Activated T-helper 17 cell treated with anti-CD3 and anti-CD28 coated beads, Interleukin-2, amount 50 U/mL, for 72 hours (primary cell): ENCODE results near the gene NEK4. TPM values are rescaled to one million over a fixed set of nuclear protein-coding genes. Genes with fewer than 3 reads are reported as not detected.

Experiments
- ATAC-seq: fragments of 150-1000 bp; cut with Tn5 transposase; replicated peaks from 2 replicates; pipeline ENCODE4 v1.10.0; 2021; ENCODE audit warnings: mild to moderate bottlenecking, moderate library complexity
- H3K27ac Mint-ChIP-seq: one replicate; pipeline ENCODE4 v1.8.0; 2022; ENCODE audit warnings: mixed read lengths
- H3K27me3 Mint-ChIP-seq: one replicate; pipeline ENCODE4 v1.8.0; 2022; ENCODE audit warnings: mixed read lengths
- H3K36me3 Mint-ChIP-seq: one replicate; pipeline ENCODE4 v1.8.0; 2022; ENCODE audit warnings: low read depth, mild to moderate bottlenecking, mixed read lengths
- H3K4me1 Mint-ChIP-seq: one replicate; pipeline ENCODE4 v1.8.0; 2022; ENCODE audit warnings: mixed read lengths
- H3K4me3 Mint-ChIP-seq: one replicate; pipeline ENCODE4 v1.8.0; 2022; ENCODE audit warnings: mild to moderate bottlenecking, mixed read lengths
- H3K9me3 Mint-ChIP-seq: one replicate; pipeline ENCODE4 v1.8.0; 2022; ENCODE audit warnings: mixed read lengths
- total RNA-seq, 2 donors: library from RNA; stranded (reverse); gene quantifications; one replicate each; pipeline ENCODE4 v1.2.3, GENCODE V29; 2022

The NEK4 gene
- 10 to 100 TPM in 1 of 2 donors, 1 to 10 TPM in 1; 3.1 to 17.7 TPM for total RNA-seq

DNA sequence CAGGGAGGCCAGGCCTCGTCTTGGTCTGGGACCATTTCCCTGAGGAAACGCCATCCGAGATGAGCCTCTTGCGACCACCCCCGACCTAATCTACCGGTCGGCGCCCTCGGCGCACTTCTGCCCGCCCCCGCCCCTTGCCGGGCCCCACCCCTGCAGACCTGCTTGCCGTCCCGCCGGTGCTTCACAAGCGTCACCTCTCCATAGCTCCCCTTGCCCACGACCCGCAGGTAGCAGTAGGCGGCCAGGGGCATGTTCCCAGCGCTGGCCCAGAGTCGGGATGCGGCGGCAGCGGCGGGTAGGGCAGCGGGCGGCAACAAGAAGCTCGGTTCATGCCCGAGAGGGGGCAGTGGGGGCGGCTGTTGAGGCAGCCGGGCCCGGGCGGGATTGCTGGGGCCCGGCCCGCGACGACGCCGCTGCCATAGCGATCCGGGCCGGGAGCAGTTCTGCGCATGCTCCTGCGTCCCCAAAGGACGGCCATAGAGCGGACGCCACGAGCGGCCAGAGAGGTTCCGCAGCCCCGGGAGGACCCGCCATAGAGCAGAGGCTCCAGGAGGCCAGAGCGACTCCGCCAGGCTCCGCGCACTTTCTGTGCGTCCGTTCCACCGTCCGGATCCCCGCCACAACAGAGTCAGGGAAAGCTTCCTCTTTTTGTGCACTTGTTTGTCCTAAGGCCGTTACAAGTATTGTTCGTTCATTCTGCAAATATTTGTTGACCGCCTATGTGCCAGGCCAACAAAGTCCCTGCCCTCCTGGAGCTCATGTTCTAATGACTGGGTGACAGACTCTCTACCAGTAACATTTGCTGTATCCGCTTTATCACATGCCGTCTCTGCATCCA lies at the start of gene NEK4:
TSS of gene NEK4 (minus strand) at position 445 of the 838 bp plus-strand sequence. CDS start at position 251, 194 bp downstream.
- Mint-ChIP-seq H3K36me3 (peaks cover 5% of the 10 kb centered on the region), H3K4me3 (peak within 1 kb of the TSS; percentile 86), H3K9me3 (no peaks in the 10 kb centered on the region), H3K27ac (peak within 1 kb of the TSS; percentile 72), H3K4me1 (peaks cover 15% of the 10 kb centered on the region), H3K27me3 (peaks cover 6% of the 10 kb centered on the region)
- ATAC-seq: peak; percentile 95

DNA sequence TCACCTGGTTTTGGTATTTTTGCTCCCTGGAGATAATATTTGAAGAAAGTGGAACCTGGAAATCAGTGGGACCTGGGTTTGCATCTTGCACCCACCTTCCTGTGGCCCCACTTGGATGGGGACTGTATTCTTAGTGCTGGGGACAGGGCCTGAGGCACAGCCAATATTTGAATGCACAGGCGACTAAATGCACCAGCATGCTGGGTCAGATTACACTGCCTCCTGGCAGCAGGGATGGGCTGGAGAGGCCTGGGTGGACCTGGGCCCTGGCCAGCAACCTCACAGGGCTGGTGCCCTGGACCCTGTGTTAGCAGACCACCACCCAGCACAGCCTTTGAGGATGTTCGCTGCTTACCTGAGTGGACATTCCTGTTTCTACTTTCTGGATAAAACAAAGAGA lies 49.2 kb upstream of the NEK4 start:
- Mint-ChIP-seq H3K27me3 (no peaks in the 10 kb centered on the region), H3K4me3 (no peak overlapping the region), H3K4me1 (no peaks in the 10 kb centered on the region), H3K36me3 (no peaks in the 10 kb centered on the region), H3K9me3 (no peaks in the 10 kb centered on the region), H3K27ac (no peak overlapping the region)
- no peak for ATAC-seq

DNA sequence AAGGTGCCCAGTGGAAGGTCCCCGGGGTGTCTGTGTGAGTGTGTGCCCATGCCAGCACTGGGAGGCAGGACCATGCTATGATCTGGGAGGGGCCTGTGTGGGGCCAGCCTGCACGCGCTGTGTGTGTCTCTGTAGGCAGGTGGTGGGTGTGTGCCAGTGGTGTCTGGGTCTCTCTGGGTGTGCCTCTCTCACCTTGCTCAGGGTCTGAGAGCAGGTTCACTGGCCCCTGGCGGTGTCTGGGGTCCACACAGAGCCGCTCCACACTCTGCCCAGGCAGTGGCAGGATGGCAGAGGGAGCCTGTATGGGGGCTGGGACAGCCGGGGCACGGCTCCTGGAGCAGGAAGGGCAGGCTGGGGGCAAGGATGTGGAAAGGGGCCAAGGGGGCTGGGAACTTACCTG lies 47.1 kb upstream of the NEK4 start:
- Mint-ChIP-seq H3K4me1 (no peaks in the 10 kb centered on the region), H3K27ac (no peak overlapping the region), H3K36me3 (no peaks in the 10 kb centered on the region), H3K4me3 (no peak overlapping the region), H3K27me3 (no peaks in the 10 kb centered on the region), H3K9me3 (no peaks in the 10 kb centered on the region)
- no peak for ATAC-seq

DNA sequence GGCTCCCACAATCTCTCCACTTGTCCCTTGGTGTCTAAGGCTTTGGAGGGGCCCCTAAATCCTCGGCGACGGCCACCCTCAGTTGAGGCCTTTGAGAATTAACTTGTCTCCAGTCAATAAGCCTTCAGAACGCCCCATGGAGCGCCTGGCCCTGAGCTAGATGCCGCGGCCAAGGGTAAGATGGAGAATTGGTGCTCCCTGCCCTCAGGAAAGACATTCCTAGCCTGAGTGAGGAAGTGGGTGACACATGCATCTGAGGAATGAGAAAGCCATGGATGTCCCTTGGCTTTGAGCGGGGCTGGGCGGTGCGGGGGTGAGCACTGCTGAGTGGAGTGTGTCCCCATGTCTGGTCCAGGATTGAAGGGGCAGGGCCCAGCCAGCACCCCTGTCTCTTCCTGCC lies 46.5 kb upstream of the NEK4 start:
- no peak for ATAC-seq
- no peak overlapping the region for H3K4me3 Mint-ChIP-seq
- no peaks in the 10 kb centered on the region for H3K4me1 Mint-ChIP-seq
- H3K9me3 Mint-ChIP-seq: no peaks in the 10 kb centered on the region
- no peaks in the 10 kb centered on the region for H3K36me3 Mint-ChIP-seq
- H3K27me3 Mint-ChIP-seq: no peaks in the 10 kb centered on the region
- no peak overlapping the region for H3K27ac Mint-ChIP-seq

DNA sequence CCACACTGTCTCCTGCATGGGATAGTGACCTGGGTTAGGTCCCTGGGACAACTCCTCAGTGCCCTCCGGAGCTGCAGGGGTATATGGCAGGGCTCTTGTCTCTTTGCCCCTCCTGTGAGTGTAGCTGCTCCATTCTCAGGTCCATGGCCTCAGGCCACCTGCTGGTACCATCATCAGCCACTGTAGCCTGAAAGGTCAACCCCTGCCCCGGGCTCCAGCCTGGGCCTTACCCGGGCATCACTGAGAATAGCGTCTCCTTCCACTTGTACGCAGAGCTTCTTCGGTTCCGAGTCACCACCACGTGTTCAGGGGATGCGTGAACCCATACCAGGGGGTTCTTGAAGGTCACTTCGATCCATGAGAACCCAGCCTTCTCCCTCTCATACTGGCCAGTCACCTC lies 45.9 kb upstream of the NEK4 start:
- no peak overlapping the region for H3K27ac Mint-ChIP-seq
- H3K4me1 Mint-ChIP-seq: no peaks in the 10 kb centered on the region
- H3K4me3 Mint-ChIP-seq: no peak overlapping the region
- ATAC-seq: no peak
- no peaks in the 10 kb centered on the region for H3K9me3 Mint-ChIP-seq
- H3K36me3 Mint-ChIP-seq: no peaks in the 10 kb centered on the region
- H3K27me3 Mint-ChIP-seq: no peaks in the 10 kb centered on the region

DNA sequence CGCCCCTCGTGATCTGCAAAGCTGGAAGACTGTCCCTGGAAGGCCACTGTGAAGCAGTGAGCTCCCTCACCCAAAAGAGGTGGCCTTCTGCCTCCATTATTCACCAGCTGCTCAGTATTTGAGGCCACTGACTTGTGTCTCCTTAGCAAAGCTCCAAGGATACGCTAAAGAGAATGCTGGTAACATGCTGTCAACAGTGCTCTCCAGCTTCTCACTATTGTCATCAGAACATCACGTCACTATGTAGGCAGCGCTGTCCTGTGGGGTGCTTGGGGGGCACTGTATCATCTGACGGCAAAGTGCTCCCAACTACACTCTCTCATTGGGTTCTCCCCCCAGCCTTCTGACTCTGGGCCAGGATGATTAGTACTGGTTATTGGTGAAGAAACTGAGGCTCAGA lies 45.5 kb upstream of the NEK4 start:
- no peaks in the 10 kb centered on the region for H3K27me3 Mint-ChIP-seq
- no peaks in the 10 kb centered on the region for H3K4me1 Mint-ChIP-seq
- H3K9me3 Mint-ChIP-seq: no peaks in the 10 kb centered on the region
- H3K36me3 Mint-ChIP-seq: no peaks in the 10 kb centered on the region
- H3K27ac Mint-ChIP-seq: peak overlapping the region; percentile 30
- H3K4me3 Mint-ChIP-seq: no peak overlapping the region
- ATAC-seq: no peak

DNA sequence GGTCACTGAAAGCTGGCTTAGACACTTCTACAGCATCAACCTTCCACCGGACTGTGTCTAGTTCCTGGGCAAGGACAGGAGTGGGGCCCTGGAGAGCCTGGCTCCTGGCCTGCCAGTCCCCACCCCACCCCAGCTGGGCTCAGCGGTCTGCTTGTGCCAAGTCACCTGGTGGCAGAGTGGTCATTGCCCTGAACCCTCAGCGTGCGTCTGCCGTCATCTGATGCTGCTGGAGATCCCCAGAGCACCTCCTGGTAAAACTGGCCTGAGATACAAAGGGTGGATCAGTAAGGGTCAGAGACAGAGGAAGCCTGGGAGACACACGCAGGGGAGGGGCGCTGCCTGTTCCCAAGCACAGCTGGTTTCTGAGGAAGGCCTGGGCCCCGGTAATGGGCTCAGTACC lies 43.1 kb upstream of the NEK4 start:
- no peaks in the 10 kb centered on the region for H3K9me3 Mint-ChIP-seq
- no peak for ATAC-seq

DNA sequence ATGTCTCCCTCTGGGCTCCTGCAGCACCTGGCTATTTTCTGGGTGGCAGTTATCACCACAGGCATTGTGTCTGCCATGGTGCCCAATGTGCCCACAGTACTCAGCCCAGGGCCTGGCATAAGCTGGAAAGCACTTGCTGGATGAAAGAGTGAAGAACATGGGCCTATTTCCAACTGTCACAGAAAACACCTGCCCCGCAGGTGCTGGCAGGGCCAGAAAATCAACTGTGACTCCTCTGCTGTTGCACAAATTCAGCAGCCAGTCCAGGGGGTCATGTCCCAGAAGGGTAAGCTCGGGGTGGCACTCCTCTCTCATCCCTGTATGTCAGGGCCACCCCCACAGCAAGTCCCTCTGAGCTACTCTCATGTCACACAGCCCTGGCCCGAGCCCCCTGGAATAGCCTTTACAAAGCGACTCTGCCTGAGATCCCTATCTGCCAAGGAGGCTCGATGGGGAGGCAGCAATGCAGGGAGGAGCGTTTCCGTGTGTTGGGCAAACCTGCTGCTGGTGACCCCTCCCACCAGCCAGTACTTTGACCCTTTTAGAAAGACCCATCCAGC lies 40.8 kb upstream of the NEK4 start:
- Mint-ChIP-seq H3K4me3 (no peak overlapping the region), H3K9me3 (no peaks in the 10 kb centered on the region), H3K36me3 (no peaks in the 10 kb centered on the region), H3K27me3 (no peaks in the 10 kb centered on the region), H3K4me1 (no peaks in the 10 kb centered on the region), H3K27ac (peak overlapping the region; percentile 42)
- ATAC-seq: no peak

More for the DNA sequence above, 43.1 kb upstream of the NEK4 start:
- H3K27ac Mint-ChIP-seq: no peak overlapping the region
- no peak overlapping the region for H3K4me3 Mint-ChIP-seq
- no peaks in the 10 kb centered on the region for H3K27me3 Mint-ChIP-seq
- H3K36me3 Mint-ChIP-seq: no peaks in the 10 kb centered on the region
- H3K4me1 Mint-ChIP-seq: no peaks in the 10 kb centered on the region

DNA sequence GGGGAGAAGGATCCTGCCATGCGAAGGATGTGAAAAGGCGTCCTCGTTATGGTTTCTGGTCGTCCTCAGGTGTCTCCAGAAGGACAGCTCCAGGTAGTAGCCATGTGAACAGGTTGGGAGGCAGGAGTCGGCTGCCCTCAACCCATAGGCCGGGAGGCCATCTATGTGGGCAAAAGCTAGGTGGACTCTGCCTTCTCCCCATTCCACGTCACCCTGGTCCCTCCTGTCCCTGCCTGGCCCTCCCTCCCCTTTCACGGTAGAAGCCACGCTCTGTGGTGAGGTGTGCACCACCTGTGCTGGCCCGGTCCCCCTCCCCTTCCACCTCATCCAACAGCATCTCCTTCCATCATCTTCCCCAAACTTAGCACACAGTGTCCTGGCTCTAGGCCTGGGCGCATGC lies 40.2 kb upstream of the NEK4 start:
- Mint-ChIP-seq H3K4me1 (no peaks in the 10 kb centered on the region), H3K4me3 (no peak overlapping the region), H3K27me3 (no peaks in the 10 kb centered on the region), H3K27ac (no peak overlapping the region), H3K36me3 (no peaks in the 10 kb centered on the region), H3K9me3 (no peaks in the 10 kb centered on the region)
- ATAC-seq: no peak

DNA sequence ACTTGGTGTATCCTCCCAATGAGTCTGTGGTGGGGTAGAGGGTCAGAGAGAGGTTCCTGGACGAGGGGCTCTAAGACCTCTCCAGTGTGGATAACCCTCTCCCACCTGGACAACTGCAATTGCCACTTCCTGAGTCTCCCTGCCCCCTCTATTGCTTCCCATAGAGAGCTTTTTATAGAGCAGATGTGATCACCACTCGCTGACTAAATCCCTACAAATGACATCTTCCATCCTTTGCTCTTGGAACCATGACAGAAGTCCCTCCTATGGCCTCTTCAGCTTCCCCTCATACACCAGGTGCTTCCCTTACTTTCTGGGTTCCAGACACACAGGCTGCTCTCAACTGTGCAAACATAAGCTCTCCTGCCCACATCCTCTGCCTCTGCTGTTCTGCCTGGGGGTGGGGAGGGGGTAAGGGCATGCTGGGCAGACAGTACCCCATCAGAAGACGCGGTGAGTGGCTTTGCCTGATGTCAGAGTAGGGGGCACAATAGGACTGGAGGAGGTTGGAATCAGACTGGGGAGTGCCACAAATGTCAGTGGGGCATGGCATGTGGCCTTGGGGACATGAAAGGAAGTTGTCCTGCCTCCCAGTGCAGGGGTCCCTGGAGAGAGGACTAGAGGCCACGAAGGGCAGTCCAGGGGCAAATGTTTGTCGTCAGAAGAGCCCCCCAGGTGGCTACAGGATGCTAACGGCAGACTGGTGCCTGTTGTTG lies 39.1 kb upstream of the NEK4 start:
- Mint-ChIP-seq H3K36me3 (no peaks in the 10 kb centered on the region), H3K9me3 (no peaks in the 10 kb centered on the region), H3K27ac (no peak overlapping the region), H3K4me3 (no peak overlapping the region), H3K4me1 (no peaks in the 10 kb centered on the region), H3K27me3 (no peaks in the 10 kb centered on the region)
- ATAC-seq: no peak

DNA sequence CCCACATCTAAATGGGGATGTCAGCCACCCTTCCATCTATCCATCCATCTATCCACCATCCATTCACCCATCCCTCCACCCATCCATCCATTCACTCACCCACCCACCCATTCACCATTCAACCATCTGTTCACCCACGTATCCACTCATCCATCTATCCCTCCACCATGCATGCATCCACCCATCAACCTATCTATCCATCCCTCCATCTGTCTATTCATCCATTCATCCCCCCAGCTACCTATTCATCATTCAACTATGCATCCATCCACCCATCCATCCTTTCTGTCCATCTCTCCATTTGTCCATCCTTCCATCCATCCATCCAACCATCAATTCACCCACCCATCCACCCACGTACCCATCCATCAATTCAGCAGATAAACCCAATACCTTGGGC lies 38.4 kb upstream of the NEK4 start:
- H3K4me3 Mint-ChIP-seq: no peak overlapping the region
- no peaks in the 10 kb centered on the region for H3K36me3 Mint-ChIP-seq
- H3K27ac Mint-ChIP-seq: no peak overlapping the region
- no peaks in the 10 kb centered on the region for H3K27me3 Mint-ChIP-seq
- no peaks in the 10 kb centered on the region for H3K9me3 Mint-ChIP-seq
- no peak for ATAC-seq
- no peaks in the 10 kb centered on the region for H3K4me1 Mint-ChIP-seq

DNA sequence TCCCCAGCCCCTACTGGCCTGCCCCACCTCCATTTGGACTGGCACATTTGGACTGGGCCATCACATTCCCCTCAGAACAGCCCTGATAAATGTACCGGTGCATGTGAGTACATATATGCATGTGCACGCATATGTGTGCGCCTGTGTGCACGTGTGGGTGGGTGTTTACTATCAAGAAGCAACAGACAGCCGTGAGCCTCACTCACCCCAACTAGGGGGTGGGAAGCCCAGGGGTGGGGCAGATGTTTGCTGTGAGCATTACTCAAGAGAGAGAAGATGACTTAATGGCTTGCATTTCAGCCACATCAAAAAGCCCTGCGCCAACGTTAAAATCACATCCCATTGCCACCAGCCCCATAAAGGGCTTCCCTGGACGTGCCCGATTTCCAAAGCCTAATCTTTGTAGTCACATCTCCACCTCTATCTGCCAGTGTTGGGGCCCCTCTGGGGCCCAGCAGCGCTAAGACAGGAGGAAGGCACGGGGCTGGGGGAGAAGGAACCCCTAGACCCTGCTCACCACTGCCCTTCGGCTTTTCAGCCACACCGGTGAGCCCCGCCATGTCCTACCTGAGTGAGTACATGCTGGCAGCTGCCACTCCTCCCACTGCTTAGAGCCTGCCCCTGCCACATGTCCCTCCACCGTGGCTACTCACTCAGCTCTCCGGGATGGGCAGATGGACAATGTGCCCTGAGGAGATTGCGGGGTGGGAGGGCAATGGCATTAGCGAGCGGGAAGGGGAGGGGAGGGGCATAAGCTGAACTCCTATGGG lies 34.7 kb upstream of the NEK4 start:
- no peaks in the 10 kb centered on the region for H3K4me1 Mint-ChIP-seq
- no peak overlapping the region for H3K4me3 Mint-ChIP-seq
- no peaks in the 10 kb centered on the region for H3K36me3 Mint-ChIP-seq

DNA sequence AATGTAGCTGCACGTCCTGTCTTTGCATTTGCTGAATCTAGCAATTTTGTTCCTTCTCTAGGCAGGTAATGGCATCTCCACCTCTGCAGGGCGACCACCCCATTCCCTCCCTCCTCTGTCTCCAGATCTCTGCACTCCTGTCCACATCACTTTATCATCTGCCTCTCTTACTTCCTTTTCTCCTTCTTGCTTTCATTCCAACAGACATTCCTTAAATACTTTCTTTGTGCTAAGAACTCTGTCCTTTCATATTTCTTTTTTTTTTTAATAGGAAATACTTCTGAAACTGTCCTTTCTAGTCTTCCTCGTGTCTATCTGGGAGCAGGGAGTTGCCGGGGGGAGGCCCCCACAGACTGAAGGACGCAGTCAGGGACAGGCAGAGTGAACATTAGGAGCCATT lies 31.1 kb upstream of the NEK4 start:
- Mint-ChIP-seq H3K4me3 (no peak overlapping the region), H3K36me3 (no peaks in the 10 kb centered on the region), H3K4me1 (no peaks in the 10 kb centered on the region), H3K27ac (no peak overlapping the region), H3K9me3 (no peaks in the 10 kb centered on the region), H3K27me3 (no peaks in the 10 kb centered on the region)
- no peak for ATAC-seq

More for the DNA sequence above, 34.7 kb upstream of the NEK4 start:
- no peak overlapping the region for H3K27ac Mint-ChIP-seq
- ATAC-seq: no peak
- H3K27me3 Mint-ChIP-seq: no peaks in the 10 kb centered on the region
- no peaks in the 10 kb centered on the region for H3K9me3 Mint-ChIP-seq

DNA sequence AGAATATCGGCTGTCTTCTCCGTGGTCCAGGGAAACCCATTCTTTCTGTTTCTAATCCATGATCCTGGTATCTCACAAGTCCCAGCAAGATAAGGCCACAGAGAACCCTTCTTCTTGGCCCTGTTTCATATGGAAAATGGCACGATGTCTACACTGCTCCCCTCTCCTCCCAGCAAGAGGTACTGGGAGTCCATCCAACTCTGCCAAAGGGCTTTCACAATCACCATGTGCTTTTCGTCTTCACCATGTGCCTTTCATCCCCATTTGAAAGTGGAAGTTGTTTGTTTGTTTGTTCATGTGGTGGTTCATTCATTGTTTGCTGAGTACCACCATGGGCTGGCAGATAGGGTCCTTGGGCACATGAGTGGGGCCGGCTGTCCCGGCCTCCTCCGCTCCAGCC lies 29.3 kb upstream of the NEK4 start:
- Mint-ChIP-seq H3K4me1 (no peaks in the 10 kb centered on the region), H3K27me3 (no peaks in the 10 kb centered on the region), H3K36me3 (no peaks in the 10 kb centered on the region), H3K27ac (no peak overlapping the region), H3K9me3 (no peaks in the 10 kb centered on the region), H3K4me3 (no peak overlapping the region)
- no peak for ATAC-seq
